HL-60 (cell line): Measurements from ENCODE around the gene KCTD16.

Experiments
- DNase-seq, 2 experiments: peaks; one replicate each; pipeline ENCODE4 v3.0.0-alpha.2; 2010 to 2020; ENCODE audit warnings: low read depth in 1 of 2, low spot score in 1 of 2
- H3K27ac ChIP-seq: fragments of 250-450 bp; sonication (Bioruptor Pico); replicated peaks from 2 replicates; pipeline ENCODE4 v1.5.1; 2020; ENCODE audit warnings: mild to moderate bottlenecking, moderate library complexity
- H3K27me3 ChIP-seq: fragments of 250-450 bp; sonication (Bioruptor Pico); 2 replicates; pipeline ENCODE4 v1.5.1; 2021; ENCODE audit warnings: mild to moderate bottlenecking, moderate library complexity; ENCODE audit not compliant: insufficient read depth, poor library complexity, severe bottlenecking
- H3K4me3 ChIP-seq: replicated peaks from 2 replicates; pipeline ENCODE4 v1.5.1; 2011; ENCODE audit warnings: mild to moderate bottlenecking, control low read depth, low read length; ENCODE audit not compliant: insufficient read depth
- GABPA ChIP-seq: IDR thresholded peaks from 2 replicates; pipeline ENCODE4 v1.6.1; 2012; ENCODE audit warnings: low read depth
- POLR2AphosphoS5 ChIP-seq: IDR thresholded peaks from 2 replicates; pipeline ENCODE4 v1.6.1; 2012; ENCODE audit warnings: low read depth
- SPI1 ChIP-seq: IDR thresholded peaks from 2 replicates; pipeline ENCODE4 v1.6.1; 2012; ENCODE audit warnings: low read depth, mild to moderate bottlenecking, borderline replicate concordance
- TF ChIP-seq, protein P1 (sequence below): IDR thresholded peaks from 2 replicates; pipeline ENCODE4 v1.6.1; 2012; ENCODE audit warnings: low read depth; ENCODE audit not compliant: insufficient replicate concordance
- TF ChIP-seq, protein P2 (sequence below): IDR thresholded peaks from one replicate; pipeline ENCODE4 v1.5.1; 2011; ENCODE audit warnings: low read length, control low read depth, inconsistent platforms; ENCODE audit not compliant: insufficient read depth

The KCTD16 gene

DNA sequence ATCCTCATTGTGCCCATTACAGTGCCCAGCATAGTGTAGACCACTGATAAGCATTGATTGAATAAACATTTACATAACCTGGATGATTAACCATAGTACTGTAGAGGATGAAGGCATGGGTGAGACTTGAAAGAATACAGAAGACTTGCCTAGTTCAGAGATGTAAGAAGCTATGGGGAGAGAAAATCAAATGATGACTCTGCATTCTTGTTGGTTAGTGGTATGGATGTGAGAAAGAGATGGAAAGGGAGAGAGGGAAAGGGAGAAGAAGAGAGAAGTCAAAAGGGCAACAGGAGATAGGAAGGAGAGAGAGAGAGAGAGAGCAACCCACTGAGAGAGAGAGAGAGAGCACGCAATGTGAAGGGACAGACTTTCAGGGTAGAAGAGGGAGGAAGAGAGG, 27.0 kb upstream of the KCTD16 start:
- Histone ChIP-seq H3K27me3 (no peaks in the 10 kb centered on the region), H3K4me3 (no peak overlapping the region)

DNA sequence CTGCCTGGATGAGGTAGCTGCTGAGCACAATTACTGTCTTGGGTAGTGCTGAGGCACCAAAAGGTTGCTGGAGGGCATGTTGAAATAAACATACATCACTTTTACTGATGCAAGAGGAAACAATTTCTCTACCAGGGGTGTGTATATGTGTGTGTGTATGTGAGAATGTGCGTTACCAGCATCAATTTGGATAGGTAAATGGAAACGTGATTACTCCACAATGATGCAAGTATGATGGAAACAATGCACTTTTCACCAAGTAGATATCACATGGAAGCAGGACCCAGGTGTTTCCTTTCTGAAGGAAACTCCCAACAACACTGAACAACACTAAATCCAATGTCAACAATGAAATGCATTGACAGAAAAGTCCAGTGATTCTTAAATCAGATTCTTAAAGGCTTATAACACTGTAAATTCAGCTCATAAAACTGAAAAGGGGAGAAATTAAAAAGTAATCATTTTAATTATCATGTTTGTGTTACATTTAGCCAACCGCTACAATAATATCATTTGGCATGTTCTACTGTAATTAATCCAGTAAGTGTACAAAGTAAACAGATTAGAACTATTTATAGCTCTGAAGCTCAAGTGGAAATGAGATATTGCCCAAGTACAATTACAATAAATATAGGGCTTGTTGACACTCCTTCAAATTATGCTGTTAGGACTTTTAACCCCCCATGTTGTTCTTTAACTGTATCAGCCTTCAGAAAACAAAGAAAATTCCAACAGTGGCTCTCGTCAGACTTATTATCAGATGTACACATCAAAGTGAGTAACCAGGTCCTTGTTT, 25.5 kb upstream of the KCTD16 start:
- Histone ChIP-seq H3K27ac (no peak overlapping the region), H3K27me3 (no peaks in the 10 kb centered on the region), H3K4me3 (no peak overlapping the region)
- TF ChIP-seq SPI1: no peak
- TF ChIP-seq GABPA: no peak
- TF ChIP-seq, protein P1, sequence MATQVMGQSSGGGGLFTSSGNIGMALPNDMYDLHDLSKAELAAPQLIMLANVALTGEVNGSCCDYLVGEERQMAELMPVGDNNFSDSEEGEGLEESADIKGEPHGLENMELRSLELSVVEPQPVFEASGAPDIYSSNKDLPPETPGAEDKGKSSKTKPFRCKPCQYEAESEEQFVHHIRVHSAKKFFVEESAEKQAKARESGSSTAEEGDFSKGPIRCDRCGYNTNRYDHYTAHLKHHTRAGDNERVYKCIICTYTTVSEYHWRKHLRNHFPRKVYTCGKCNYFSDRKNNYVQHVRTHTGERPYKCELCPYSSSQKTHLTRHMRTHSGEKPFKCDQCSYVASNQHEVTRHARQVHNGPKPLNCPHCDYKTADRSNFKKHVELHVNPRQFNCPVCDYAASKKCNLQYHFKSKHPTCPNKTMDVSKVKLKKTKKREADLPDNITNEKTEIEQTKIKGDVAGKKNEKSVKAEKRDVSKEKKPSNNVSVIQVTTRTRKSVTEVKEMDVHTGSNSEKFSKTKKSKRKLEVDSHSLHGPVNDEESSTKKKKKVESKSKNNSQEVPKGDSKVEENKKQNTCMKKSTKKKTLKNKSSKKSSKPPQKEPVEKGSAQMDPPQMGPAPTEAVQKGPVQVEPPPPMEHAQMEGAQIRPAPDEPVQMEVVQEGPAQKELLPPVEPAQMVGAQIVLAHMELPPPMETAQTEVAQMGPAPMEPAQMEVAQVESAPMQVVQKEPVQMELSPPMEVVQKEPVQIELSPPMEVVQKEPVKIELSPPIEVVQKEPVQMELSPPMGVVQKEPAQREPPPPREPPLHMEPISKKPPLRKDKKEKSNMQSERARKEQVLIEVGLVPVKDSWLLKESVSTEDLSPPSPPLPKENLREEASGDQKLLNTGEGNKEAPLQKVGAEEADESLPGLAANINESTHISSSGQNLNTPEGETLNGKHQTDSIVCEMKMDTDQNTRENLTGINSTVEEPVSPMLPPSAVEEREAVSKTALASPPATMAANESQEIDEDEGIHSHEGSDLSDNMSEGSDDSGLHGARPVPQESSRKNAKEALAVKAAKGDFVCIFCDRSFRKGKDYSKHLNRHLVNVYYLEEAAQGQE: no peak
- TF ChIP-seq, protein P2, sequence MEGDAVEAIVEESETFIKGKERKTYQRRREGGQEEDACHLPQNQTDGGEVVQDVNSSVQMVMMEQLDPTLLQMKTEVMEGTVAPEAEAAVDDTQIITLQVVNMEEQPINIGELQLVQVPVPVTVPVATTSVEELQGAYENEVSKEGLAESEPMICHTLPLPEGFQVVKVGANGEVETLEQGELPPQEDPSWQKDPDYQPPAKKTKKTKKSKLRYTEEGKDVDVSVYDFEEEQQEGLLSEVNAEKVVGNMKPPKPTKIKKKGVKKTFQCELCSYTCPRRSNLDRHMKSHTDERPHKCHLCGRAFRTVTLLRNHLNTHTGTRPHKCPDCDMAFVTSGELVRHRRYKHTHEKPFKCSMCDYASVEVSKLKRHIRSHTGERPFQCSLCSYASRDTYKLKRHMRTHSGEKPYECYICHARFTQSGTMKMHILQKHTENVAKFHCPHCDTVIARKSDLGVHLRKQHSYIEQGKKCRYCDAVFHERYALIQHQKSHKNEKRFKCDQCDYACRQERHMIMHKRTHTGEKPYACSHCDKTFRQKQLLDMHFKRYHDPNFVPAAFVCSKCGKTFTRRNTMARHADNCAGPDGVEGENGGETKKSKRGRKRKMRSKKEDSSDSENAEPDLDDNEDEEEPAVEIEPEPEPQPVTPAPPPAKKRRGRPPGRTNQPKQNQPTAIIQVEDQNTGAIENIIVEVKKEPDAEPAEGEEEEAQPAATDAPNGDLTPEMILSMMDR: no peak
- no peak for TF ChIP-seq POLR2AphosphoS5
- DNase-seq: peak in 1 of 2 experiments; percentile 21

More for the DNA sequence above, 27.0 kb upstream of the KCTD16 start:
- no peak for TF ChIP-seq GABPA
- TF ChIP-seq SPI1: no peak
- TF ChIP-seq, protein P2: no peak
- no peak for TF ChIP-seq POLR2AphosphoS5
- TF ChIP-seq, protein P1: no peak
- H3K27ac ChIP-seq: no peak overlapping the region
- no peak for DNase-seq

DNA sequence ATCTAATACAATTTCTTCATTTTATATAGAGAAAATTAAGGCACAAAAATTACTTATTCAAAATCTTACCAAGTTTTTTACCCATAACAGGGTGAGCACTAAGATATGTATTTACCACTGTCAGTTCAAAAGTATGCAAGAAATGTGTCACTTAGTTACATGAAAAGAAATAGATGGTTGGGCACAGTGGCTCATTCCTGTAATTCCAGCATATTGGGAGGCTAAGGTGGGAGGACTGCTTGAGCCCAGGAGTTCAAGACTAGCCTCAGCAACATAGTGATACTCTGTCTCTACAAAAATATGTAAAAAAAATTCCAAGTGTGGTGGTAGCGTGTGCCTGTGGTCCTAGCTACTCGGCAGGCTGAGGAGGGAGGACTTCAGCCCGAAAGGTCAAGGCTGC, 19.6 kb upstream of the KCTD16 start:
- TF ChIP-seq, protein P1: no peak
- TF ChIP-seq GABPA: no peak
- no peak for TF ChIP-seq POLR2AphosphoS5
- TF ChIP-seq, protein P2: no peak
- no peak for TF ChIP-seq SPI1
- Histone ChIP-seq H3K4me3 (no peak overlapping the region), H3K27me3 (no peaks in the 10 kb centered on the region), H3K27ac (no peak overlapping the region)
- no peak for DNase-seq
